Upper lobe of right lung (tissue), 1 donor: ENCODE data around the gene TMC3. TPM values are rescaled to one million over a fixed set of nuclear protein-coding genes. Genes with fewer than 3 reads are reported as not detected.

Source experiments
- ATAC-seq: fragments of 200-7000 bp; cut with Tn5 transposase; one replicate; pipeline ENCODE4 v1.9.1; 2020; ENCODE audit warnings: mild to moderate bottlenecking, moderate library complexity
- DNase-seq: peaks from one replicate; pipeline ENCODE4 v3.0.0-alpha.2; 2020
- H3K27ac ChIP-seq: fragments of 200-600 bp; one replicate; pipeline ENCODE4 v1.8.0; 2022
- H3K27me3 ChIP-seq: fragments of 200-600 bp; one replicate; pipeline ENCODE4 v1.8.0; 2022; ENCODE audit warnings: mild to moderate bottlenecking
- H3K36me3 ChIP-seq: fragments of 200-600 bp; one replicate; pipeline ENCODE4 v1.8.0; 2022
- H3K4me1 ChIP-seq: fragments of 200-600 bp; one replicate; pipeline ENCODE4 v1.8.0; 2022
- H3K4me3 ChIP-seq: fragments of 200-600 bp; one replicate; pipeline ENCODE4 v1.8.0; 2022; ENCODE audit warnings: mild to moderate bottlenecking
- H3K9me3 ChIP-seq: fragments of 200-600 bp; one replicate; pipeline ENCODE4 v1.8.0; 2022
- intact Hi-C: fragments of 100-400 bp; cut with DNase I; formaldehyde crosslinking; loops from one replicate; pipeline ENCODE4 v1.11.0; 2022
- total RNA-seq: library from RNA; stranded (reverse); fragmentation: NEBNext Ultra II Directional; extraction: Animal tissue kit (Norgen Biotek cat#: 25700); gene quantifications from one replicate; pipeline ENCODE4 v1.2.1, GENCODE V29; 2021
- TF ChIP-seq, protein P1 (sequence below): fragments of 200-600 bp; IDR thresholded peaks from one replicate; pipeline ENCODE4 v1.8.0; 2022; ENCODE audit warnings: antibody characterized with exemption
- donor health status: DM: no; HTN: yes; CAD: no; lungs with severe emphysema.

The TMC3 gene
- total RNA-seq, 1 donor from 2014 or later, result not detected

- no peaks in the 10 kb centered on the region for H3K9me3 ChIP-seq
- H3K27me3 ChIP-seq, result no peaks in the 10 kb centered on the region
- TF ChIP-seq, protein P1, sequence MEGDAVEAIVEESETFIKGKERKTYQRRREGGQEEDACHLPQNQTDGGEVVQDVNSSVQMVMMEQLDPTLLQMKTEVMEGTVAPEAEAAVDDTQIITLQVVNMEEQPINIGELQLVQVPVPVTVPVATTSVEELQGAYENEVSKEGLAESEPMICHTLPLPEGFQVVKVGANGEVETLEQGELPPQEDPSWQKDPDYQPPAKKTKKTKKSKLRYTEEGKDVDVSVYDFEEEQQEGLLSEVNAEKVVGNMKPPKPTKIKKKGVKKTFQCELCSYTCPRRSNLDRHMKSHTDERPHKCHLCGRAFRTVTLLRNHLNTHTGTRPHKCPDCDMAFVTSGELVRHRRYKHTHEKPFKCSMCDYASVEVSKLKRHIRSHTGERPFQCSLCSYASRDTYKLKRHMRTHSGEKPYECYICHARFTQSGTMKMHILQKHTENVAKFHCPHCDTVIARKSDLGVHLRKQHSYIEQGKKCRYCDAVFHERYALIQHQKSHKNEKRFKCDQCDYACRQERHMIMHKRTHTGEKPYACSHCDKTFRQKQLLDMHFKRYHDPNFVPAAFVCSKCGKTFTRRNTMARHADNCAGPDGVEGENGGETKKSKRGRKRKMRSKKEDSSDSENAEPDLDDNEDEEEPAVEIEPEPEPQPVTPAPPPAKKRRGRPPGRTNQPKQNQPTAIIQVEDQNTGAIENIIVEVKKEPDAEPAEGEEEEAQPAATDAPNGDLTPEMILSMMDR, result no peak
- peaks cover 55% of the 10 kb centered on the region for H3K36me3 ChIP-seq
- intact Hi-C loops, result loop anchor here (10.0 kb wide), 1 partner anchor 647 kb away; no protein-coding TSS in a partner anchor
- DNase-seq (no peak), ATAC-seq (peak; percentile 48)
- H3K27ac ChIP-seq, result peak overlapping the region; percentile 79
- H3K4me1 ChIP-seq, result peaks cover 59% of the 10 kb centered on the region
- H3K4me3 ChIP-seq, result peak overlapping the region; percentile 49
These were observed 76.1 kb downstream of the TMC3 start for GRCh38 chr15:81297603-81298575.

- H3K27me3 ChIP-seq, result no peaks in the 10 kb centered on the region
- DNase-seq (no peak), ATAC-seq (no peak)
- intact Hi-C loops, result loop anchor here (10.0 kb wide), 1 partner anchor 648 kb away; no protein-coding TSS in a partner anchor
- TF ChIP-seq, protein P1, result no peak
- H3K36me3 ChIP-seq, result peaks cover 55% of the 10 kb centered on the region
- peak overlapping the region; percentile 49 for H3K4me3 ChIP-seq
- no peaks in the 10 kb centered on the region for H3K9me3 ChIP-seq
- H3K4me1 ChIP-seq, result peaks cover 53% of the 10 kb centered on the region
- peak overlapping the region; percentile 79 for H3K27ac ChIP-seq
These were observed 76.9 kb downstream of the TMC3 start for GRCh38 chr15:81297147-81297572.

DNA sequence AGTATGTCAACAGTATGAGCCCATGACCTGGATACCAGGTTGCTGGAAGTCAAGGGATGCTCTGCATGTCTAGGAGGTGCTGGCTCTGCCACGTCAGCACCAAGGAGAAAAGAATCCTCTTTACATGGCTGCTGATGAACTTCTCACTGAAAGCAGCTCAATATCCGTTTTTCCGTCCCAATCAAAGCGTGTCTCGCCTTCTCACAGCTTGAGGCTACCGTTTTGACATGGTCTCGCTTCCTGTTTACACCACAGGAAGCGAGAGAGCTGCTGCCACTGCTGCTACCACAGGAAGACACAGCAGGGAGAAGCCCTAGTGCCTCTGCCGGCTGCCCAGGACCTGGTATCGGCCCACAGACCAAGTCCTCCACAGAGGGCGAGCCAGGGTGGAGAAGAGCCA lies 77.3 kb downstream of the TMC3 start:
- Histone ChIP-seq H3K36me3 (peaks cover 55% of the 10 kb centered on the region), H3K27me3 (no peaks in the 10 kb centered on the region), H3K27ac (peak overlapping the region; percentile 79), H3K9me3 (no peaks in the 10 kb centered on the region), H3K4me3 (peak overlapping the region; percentile 49), H3K4me1 (peaks cover 48% of the 10 kb centered on the region)
- ATAC-seq, result peak; percentile 81
- TF ChIP-seq, protein P1, result no peak
- intact Hi-C loops, result loop anchor here (10.0 kb wide), 1 partner anchor 648 kb away; no protein-coding TSS in a partner anchor
- DNase-seq, result peak; percentile 72

DNA sequence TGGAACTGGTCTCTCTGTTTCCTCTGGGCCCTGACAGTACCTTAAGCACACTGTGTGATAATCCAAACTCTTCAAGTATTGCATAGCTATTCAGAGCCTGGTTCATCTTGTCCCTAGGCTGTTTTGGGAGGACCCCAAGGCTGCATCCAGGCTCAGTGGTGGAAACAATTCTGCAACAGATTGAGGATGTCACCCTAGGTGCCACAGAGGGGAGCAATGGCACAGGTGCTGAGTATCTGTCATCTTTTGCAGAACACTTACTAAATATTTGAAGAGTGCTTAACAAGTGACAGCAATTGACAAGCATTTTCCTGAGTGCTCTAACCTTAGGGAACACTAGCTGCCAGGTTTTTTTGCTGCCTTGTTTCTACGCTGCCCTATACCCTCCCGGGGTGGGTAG lies 77.8 kb downstream of the TMC3 start:
- H3K36me3 ChIP-seq, result peaks cover 50% of the 10 kb centered on the region
- H3K27me3 ChIP-seq, result no peaks in the 10 kb centered on the region
- H3K27ac ChIP-seq, result peak overlapping the region; percentile 79
- DNase-seq (no peak), ATAC-seq (no peak)
- no peaks in the 10 kb centered on the region for H3K9me3 ChIP-seq
- peak overlapping the region; percentile 49 for H3K4me3 ChIP-seq
- TF ChIP-seq, protein P1, result no peak
- peaks cover 43% of the 10 kb centered on the region for H3K4me1 ChIP-seq
- intact Hi-C loops, result loop anchor here (10.0 kb wide), 1 partner anchor 649 kb away; no protein-coding TSS in a partner anchor

- ATAC-seq (no peak), DNase-seq (no peak)
- Histone ChIP-seq H3K4me3 (no peak overlapping the region), H3K9me3 (no peaks in the 10 kb centered on the region), H3K36me3 (peaks cover 45% of the 10 kb centered on the region), H3K27ac (peak overlapping the region; percentile 79), H3K27me3 (no peaks in the 10 kb centered on the region), H3K4me1 (peaks cover 40% of the 10 kb centered on the region)
- TF ChIP-seq, protein P1, result no peak
- intact Hi-C loops, result loop anchor here (10.0 kb wide), 1 partner anchor 649 kb away; no protein-coding TSS in a partner anchor
These were observed 78.4 kb downstream of the TMC3 start for GRCh38 chr15:81295486-81296121.
